C4-2B (cell line): ENCODE results near the gene DEFB110.

Experiments
- CTCF ChIP-seq: fragments of 450-650 bp; conservative IDR thresholded peaks from 2 replicates; pipeline ENCODE4 v1.5.1; 2017; ENCODE audit warnings: mild to moderate bottlenecking
- ZFX ChIP-seq: fragments of 450-650 bp; IDR thresholded peaks from 2 replicates; pipeline ENCODE4 v1.6.1; 2017

- TF ChIP-seq CTCF (no peak), ZFX (no peak)
Measured at GRCh38 chr6:49980898-49981297, 40.9 kb downstream of the DEFB110 start.
